H1 (cell line): ENCODE data around the gene PDE4B. TPM values are rescaled to one million over a fixed set of nuclear protein-coding genes. Genes with fewer than 3 reads are reported as not detected.

Experiments used
- GABPA ChIP-seq: IDR thresholded peaks from 2 replicates; pipeline ENCODE4 v1.6.1; 2011; ENCODE audit warnings: mild to moderate bottlenecking, low read length, moderate library complexity, borderline replicate concordance; ENCODE audit not compliant: insufficient read depth
- POLR2AphosphoS5 ChIP-seq: IDR thresholded peaks from 2 replicates; pipeline ENCODE4 v1.6.1; 2011; ENCODE audit warnings: low read depth, low read length
- polyA plus RNA-seq, 7 experiments: library from polyadenylated mRNA; depleted of rRNA in 3 of 7; stranded (reverse) in 5 of 7; unstranded in 2 of 7; fragments of >200 nt in 5 of 7; fragments of 200-250 nt in 2 of 7; gene quantifications; 1 replicate in 5 of 7; 2 replicates in 1 of 7; 4 replicates in 1 of 7; pipeline versions ENCODE4 v1.2.1 to v1.2.3, GENCODE V29; 2011 to 2013; ENCODE audit warnings: missing spikeins in 2 of 7, mixed read lengths in 2 of 7
- total RNA-seq: library from RNA; stranded (reverse); fragmentation: NEBNext Ultra II Directional; extraction: Animal tissue kit (Norgen Biotek cat#: 25700); gene quantifications from 2 replicates; pipeline ENCODE4 v1.2.1, GENCODE V29; 2021

PDE4B gene
- total and polyA plus RNA-seq, 2 of the 8 experiments (the other 6 are each of a cell fraction or from before 2014, with no cell fraction given): 5.0 to 15.1 TPM

DNA sequence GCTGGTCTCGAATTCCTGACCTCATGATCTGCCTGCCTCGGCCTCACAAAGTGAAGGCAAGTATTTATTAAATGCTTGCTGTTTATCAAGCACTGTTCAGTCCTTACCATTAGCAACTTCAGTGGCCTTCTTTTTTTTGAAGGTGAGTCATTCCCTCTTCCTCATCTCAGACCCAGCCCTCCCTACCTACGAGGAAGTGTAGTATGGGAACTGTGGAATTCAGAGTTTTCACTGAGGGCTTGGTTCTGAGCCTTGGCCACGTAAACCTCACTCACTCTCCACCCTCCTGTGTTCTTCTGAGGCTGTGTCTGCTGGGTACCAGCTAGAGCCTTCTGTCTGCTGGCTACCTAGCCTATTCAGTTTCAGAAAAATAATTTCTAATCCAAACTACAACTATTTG lies 523.0 kb downstream of the PDE4B start (continued):
- TF ChIP-seq GABPA (no peak), POLR2AphosphoS5 (no peak)
- TF ChIP-seq, all 59 proteins: peak for 0
